ENCODE results near the gene TASP1.

TASP1 gene

GRCh38 chr20:13443690-13444089, 195.0 kb downstream of the TASP1 start:
- Histone ChIP-seq H3K4me3 (ENCODE audit: insufficient read depth, low read length, poor library complexity, severe bottlenecking) (no peak overlapping the region), H3K9me3 (ENCODE audit: insufficient read depth, low read length) (no peaks in the 10 kb centered on the region), H3K4me2 (ENCODE audit: low read depth, low read length, poor library complexity, severe bottlenecking) (no peak overlapping the region), H3K36me3 (ENCODE audit: low read length) (no peaks in the 10 kb centered on the region), H3K9ac (ENCODE audit: low read length) (no peak overlapping the region), H3F3A (ENCODE audit: insufficient read depth) (no peaks in the 10 kb centered on the region), H3K27ac (ENCODE audit: low read depth, low read length) (no peak overlapping the region), H2AFZ (ENCODE audit: low read depth, low read length, severe bottlenecking) (no peak overlapping the region), H3K79me2 (ENCODE audit: insufficient read depth, low read length) (no peaks in the 10 kb centered on the region), H3K27me3 (ENCODE audit: low read length) (no peaks in the 10 kb centered on the region), H4K20me1 (ENCODE audit: low read depth, low read length) (no peaks in the 10 kb centered on the region), H3K9me2 (replicated peaks; ENCODE audit: insufficient read depth, low read length) (no peaks in the 10 kb centered on the region)
- no peak for TF ChIP-seq EZH2phosphoT487 (conservative IDR thresholded peaks at IDR 0.05; ENCODE audit: low read length)
- TF ChIP-seq CTCF (IDR thresholded peaks at IDR 0.05; ENCODE audit: insufficient read depth, low read length, poor library complexity, severe bottlenecking): no peak

- H3K27ac ChIP-seq (ENCODE audit: low read depth, low read length): no peak overlapping the region
- no peak overlapping the region for H2AFZ ChIP-seq (ENCODE audit: low read depth, low read length, severe bottlenecking)
- no peak overlapping the region for H3K4me2 ChIP-seq (ENCODE audit: low read depth, low read length, poor library complexity, severe bottlenecking)
- no peaks in the 10 kb centered on the region for H3K27me3 ChIP-seq (ENCODE audit: low read length)
- TF ChIP-seq EZH2phosphoT487 (conservative IDR thresholded peaks at IDR 0.05; ENCODE audit: low read length) (no peak), CTCF (IDR thresholded peaks at IDR 0.05; ENCODE audit: insufficient read depth, low read length, poor library complexity, severe bottlenecking) (no peak)
- H3F3A ChIP-seq (ENCODE audit: insufficient read depth): no peaks in the 10 kb centered on the region
- no peaks in the 10 kb centered on the region for H3K79me2 ChIP-seq (ENCODE audit: insufficient read depth, low read length)
- no peaks in the 10 kb centered on the region for H3K36me3 ChIP-seq (ENCODE audit: low read length)
- H3K9me2 ChIP-seq (replicated peaks; ENCODE audit: insufficient read depth, low read length): no peaks in the 10 kb centered on the region
- H4K20me1 ChIP-seq (ENCODE audit: low read depth, low read length): no peaks in the 10 kb centered on the region
- H3K4me3 ChIP-seq (ENCODE audit: insufficient read depth, low read length, poor library complexity, severe bottlenecking): no peak overlapping the region
- no peaks in the 10 kb centered on the region for H3K9me3 ChIP-seq (ENCODE audit: insufficient read depth, low read length)
- H3K9ac ChIP-seq (ENCODE audit: low read length): no peak overlapping the region
Measured at GRCh38 chr20:13442986-13443385, 195.7 kb downstream of the TASP1 start.

GRCh38 chr20:13441388-13441787, 197.3 kb downstream of the TASP1 start:
- Histone ChIP-seq H3K36me3 (ENCODE audit: low read length) (no peaks in the 10 kb centered on the region), H3K27me3 (ENCODE audit: low read length) (no peaks in the 10 kb centered on the region), H3K9me3 (ENCODE audit: insufficient read depth, low read length) (no peaks in the 10 kb centered on the region), H3K79me2 (ENCODE audit: insufficient read depth, low read length) (no peaks in the 10 kb centered on the region), H2AFZ (ENCODE audit: low read depth, low read length, severe bottlenecking) (no peak overlapping the region), H3K27ac (ENCODE audit: low read depth, low read length) (no peak overlapping the region), H3K4me3 (ENCODE audit: insufficient read depth, low read length, poor library complexity, severe bottlenecking) (no peak overlapping the region), H4K20me1 (ENCODE audit: low read depth, low read length) (no peaks in the 10 kb centered on the region), H3K9ac (ENCODE audit: low read length) (no peak overlapping the region), H3K4me2 (ENCODE audit: low read depth, low read length, poor library complexity, severe bottlenecking) (no peak overlapping the region), H3F3A (ENCODE audit: insufficient read depth) (no peaks in the 10 kb centered on the region), H3K9me2 (replicated peaks; ENCODE audit: insufficient read depth, low read length) (no peaks in the 10 kb centered on the region)
- no peak for TF ChIP-seq EZH2phosphoT487 (conservative IDR thresholded peaks at IDR 0.05; ENCODE audit: low read length)
- no peak for TF ChIP-seq CTCF (IDR thresholded peaks at IDR 0.05; ENCODE audit: insufficient read depth, low read length, poor library complexity, severe bottlenecking)
